ENCODE data around the gene PLXNA1.

The PLXNA1 gene

GRCh38 chr3:127018306-127018828, 35.5 kb downstream of the PLXNA1 start:
- no peak for DNase-seq (ENCODE audit: low read depth)

- no peak for DNase-seq (ENCODE audit: low read depth)
Observed at GRCh38 chr3:127019449-127019848, 36.5 kb downstream of the PLXNA1 start.

GRCh38 chr3:127020543-127020942, 37.6 kb downstream of the PLXNA1 start:
- DNase-seq (ENCODE audit: low read depth): no peak

- no peak for DNase-seq (ENCODE audit: low read depth)
Observed at GRCh38 chr3:127022849-127023248, 39.9 kb downstream of the PLXNA1 start.

GRCh38 chr3:127025456-127025855, 42.5 kb downstream of the PLXNA1 start:
- DNase-seq (ENCODE audit: low read depth): no peak

- DNase-seq (ENCODE audit: low read depth): no peak
Observed at GRCh38 chr3:127026036-127026435, 43.1 kb downstream of the PLXNA1 start.

GRCh38 chr3:127026661-127027060, 43.7 kb downstream of the PLXNA1 start:
- DNase-seq (ENCODE audit: low read depth): no peak

GRCh38 chr3:127027061-127027735, 44.3 kb downstream of the PLXNA1 start:
- DNase-seq (ENCODE audit: low read depth): no peak

- DNase-seq (ENCODE audit: low read depth): no peak
Observed at GRCh38 chr3:127027811-127028548, 45.1 kb downstream of the PLXNA1 start.

- DNase-seq (ENCODE audit: low read depth): no peak
Observed at GRCh38 chr3:127028781-127029657, 46.1 kb downstream of the PLXNA1 start.

GRCh38 chr3:127029658-127030507, 47.0 kb downstream of the PLXNA1 start:
- DNase-seq (ENCODE audit: low read depth): no peak

GRCh38 chr3:127030508-127031412, 47.8 kb downstream of the PLXNA1 start:
- DNase-seq (ENCODE audit: low read depth): no peak

GRCh38 chr3:127031413-127031810, 48.5 kb downstream of the PLXNA1 start:
- DNase-seq (ENCODE audit: low read depth): no peak

GRCh38 chr3:127031845-127032244, 48.9 kb downstream of the PLXNA1 start:
- DNase-seq (ENCODE audit: low read depth): no peak

GRCh38 chr3:127032296-127032990, 49.5 kb downstream of the PLXNA1 start:
- DNase-seq (ENCODE audit: low read depth): no peak

Data from T-helper 22 cell (primary cell).